Glutamatergic neuron (in vitro differentiated cells): ENCODE results near the gene CHTF18. TPM values are rescaled to one million over a fixed set of nuclear protein-coding genes. Genes with fewer than 3 reads are reported as not detected.

Source experiments
- DNase-seq: peaks from one replicate; pipeline ENCODE4 v3.0.0; 2022
- H3K27ac Mint-ChIP-seq: one replicate; pipeline ENCODE4 v1.8.0; 2020; ENCODE audit warnings: mild to moderate bottlenecking, mixed read lengths, inconsistent platforms; ENCODE audit not compliant: unreplicated experiment
- H3K27me3 Mint-ChIP-seq: one replicate; pipeline ENCODE4 v1.8.0; 2020; ENCODE audit warnings: mild to moderate bottlenecking, moderate library complexity, mixed read lengths, inconsistent platforms; ENCODE audit not compliant: unreplicated experiment
- H3K36me3 Mint-ChIP-seq: one replicate; pipeline ENCODE4 v1.8.0; 2020; ENCODE audit warnings: mild to moderate bottlenecking, mixed read lengths, inconsistent platforms; ENCODE audit not compliant: unreplicated experiment
- H3K4me1 Mint-ChIP-seq: one replicate; pipeline ENCODE4 v1.8.0; 2020; ENCODE audit warnings: mild to moderate bottlenecking, low read depth, mixed read lengths, inconsistent platforms; ENCODE audit not compliant: unreplicated experiment
- H3K4me3 Mint-ChIP-seq: one replicate; pipeline ENCODE4 v1.8.0; 2020; ENCODE audit warnings: mild to moderate bottlenecking, mixed read lengths, inconsistent platforms; ENCODE audit not compliant: unreplicated experiment
- H3K9me3 Mint-ChIP-seq: one replicate; pipeline ENCODE4 v1.8.0; 2020; ENCODE audit warnings: mild to moderate bottlenecking, moderate library complexity, mixed read lengths, inconsistent platforms; ENCODE audit not compliant: unreplicated experiment
- microRNA-seq: library from miRNA; unstranded; fragments of <30 nt; microRNA quantifications from one replicate; pipeline ENCODE4, GENCODE V29; 2020; ENCODE audit not compliant: unreplicated experiment
- total RNA-seq: library from RNA; stranded (reverse); fragmentation: NEBNext Ultra II Directional; extraction: Animal tissue kit (Norgen Biotek cat#: 25700); gene quantifications from one replicate; pipeline ENCODE4 v1.2.1, GENCODE V29; 2021; ENCODE audit not compliant: unreplicated experiment
- TF ChIP-seq, protein P1 (sequence below): fragments of 200-600 bp; sonication (generic); IDR thresholded peaks from one replicate; pipeline ENCODE4 v1.5.0; 2021; ENCODE audit not compliant: partially characterized antibody, unreplicated experiment

CHTF18 gene
- total RNA-seq, 1 donor from 2014 or later: 49.2 TPM

DNA sequence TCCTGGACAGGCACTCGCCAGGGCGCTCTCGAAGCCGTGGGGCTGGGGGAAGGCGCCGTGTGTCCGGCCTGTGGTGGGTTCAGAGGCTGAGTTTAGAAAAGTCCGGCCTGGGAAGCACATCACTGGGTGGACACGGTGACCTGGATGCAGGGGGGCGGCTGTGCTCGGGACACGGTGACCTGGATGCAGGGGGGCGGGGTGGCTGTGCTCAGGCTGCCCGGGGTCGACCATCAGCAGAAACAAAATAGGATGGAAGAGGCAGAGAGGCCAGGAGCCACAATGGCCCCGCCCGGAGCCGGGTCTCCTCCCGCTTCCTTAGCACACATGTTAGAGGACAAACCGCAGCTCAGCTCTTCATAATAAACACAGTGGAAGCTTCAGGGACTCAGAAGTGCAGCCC is 55.4 kb downstream of the CHTF18 start:
- no peak overlapping the region for H3K27ac Mint-ChIP-seq
- DNase-seq: no peak
- H3K27me3 Mint-ChIP-seq: peaks cover 10% of the 10 kb centered on the region
- TF ChIP-seq, protein P1, sequence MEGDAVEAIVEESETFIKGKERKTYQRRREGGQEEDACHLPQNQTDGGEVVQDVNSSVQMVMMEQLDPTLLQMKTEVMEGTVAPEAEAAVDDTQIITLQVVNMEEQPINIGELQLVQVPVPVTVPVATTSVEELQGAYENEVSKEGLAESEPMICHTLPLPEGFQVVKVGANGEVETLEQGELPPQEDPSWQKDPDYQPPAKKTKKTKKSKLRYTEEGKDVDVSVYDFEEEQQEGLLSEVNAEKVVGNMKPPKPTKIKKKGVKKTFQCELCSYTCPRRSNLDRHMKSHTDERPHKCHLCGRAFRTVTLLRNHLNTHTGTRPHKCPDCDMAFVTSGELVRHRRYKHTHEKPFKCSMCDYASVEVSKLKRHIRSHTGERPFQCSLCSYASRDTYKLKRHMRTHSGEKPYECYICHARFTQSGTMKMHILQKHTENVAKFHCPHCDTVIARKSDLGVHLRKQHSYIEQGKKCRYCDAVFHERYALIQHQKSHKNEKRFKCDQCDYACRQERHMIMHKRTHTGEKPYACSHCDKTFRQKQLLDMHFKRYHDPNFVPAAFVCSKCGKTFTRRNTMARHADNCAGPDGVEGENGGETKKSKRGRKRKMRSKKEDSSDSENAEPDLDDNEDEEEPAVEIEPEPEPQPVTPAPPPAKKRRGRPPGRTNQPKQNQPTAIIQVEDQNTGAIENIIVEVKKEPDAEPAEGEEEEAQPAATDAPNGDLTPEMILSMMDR: no peak
- peaks cover 10% of the 10 kb centered on the region for H3K36me3 Mint-ChIP-seq
- no peak overlapping the region for H3K4me3 Mint-ChIP-seq
- peaks cover 14% of the 10 kb centered on the region for H3K9me3 Mint-ChIP-seq
- peaks cover 1% of the 10 kb centered on the region for H3K4me1 Mint-ChIP-seq

DNA sequence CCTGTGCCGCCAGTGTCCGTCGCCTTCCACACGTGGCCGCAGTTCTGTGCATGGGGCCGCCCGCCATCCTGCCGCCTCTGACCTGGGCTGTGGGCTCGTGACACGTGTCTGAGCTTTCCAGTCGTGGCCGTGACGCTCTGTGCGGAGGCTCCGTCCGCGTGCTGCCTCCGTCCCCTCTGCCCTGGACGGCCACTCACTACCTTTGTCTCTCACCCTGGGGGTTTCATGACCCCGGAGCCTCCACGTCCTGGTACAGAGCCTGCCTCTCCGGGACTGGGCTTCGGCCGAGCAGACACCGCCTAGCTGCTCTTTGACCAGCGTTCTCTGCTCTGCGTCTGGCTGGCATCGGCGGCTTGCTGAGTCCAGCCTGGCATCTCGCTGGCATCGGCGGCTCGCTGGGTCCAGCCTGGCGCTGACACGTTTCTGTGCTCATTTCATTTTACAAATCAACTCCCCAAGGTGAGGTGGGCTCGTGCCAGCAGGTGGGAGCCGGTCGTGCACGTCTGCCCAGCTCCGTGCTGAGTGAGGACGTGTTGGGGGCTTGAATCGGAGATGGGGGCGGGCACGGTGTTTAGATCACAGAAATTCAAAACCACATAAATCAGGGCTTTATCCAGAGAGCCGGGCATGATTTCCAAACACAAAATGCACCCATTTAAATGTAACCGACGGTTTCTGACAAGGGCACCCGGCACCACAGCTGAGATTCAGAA is 56.4 kb downstream of the CHTF18 start:
- peaks cover 11% of the 10 kb centered on the region for H3K36me3 Mint-ChIP-seq
- H3K4me1 Mint-ChIP-seq: peaks cover 1% of the 10 kb centered on the region
- no peak for DNase-seq
- TF ChIP-seq, protein P1: no peak
- no peak overlapping the region for H3K4me3 Mint-ChIP-seq
- H3K27ac Mint-ChIP-seq: no peak overlapping the region
- H3K27me3 Mint-ChIP-seq: peaks cover 14% of the 10 kb centered on the region
- peaks cover 16% of the 10 kb centered on the region for H3K9me3 Mint-ChIP-seq

DNA sequence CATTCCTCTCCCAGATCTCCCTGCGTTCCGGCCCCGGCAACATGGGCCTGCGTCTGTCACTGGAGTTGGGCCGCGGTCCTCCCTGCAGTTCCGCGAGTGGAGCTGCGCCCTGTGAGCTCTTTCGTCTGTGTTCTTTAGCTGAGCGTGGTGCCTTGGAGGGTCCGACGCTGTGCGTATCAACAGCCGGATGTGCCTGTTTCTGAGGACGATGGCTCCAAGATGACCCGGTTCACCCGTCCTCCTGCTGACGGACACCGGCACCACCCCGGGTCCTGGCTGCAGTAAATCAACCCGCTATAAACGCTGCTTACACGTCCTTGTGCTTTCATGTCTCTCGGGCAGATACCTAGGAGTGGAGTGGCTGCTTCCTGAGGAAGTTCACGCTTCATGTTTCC is 56.9 kb downstream of the CHTF18 start:
- H3K4me3 Mint-ChIP-seq: no peak overlapping the region
- peaks cover 17% of the 10 kb centered on the region for H3K36me3 Mint-ChIP-seq
- peak overlapping the region; percentile 33 for H3K27ac Mint-ChIP-seq
- TF ChIP-seq, protein P1: no peak
- H3K9me3 Mint-ChIP-seq: peaks cover 22% of the 10 kb centered on the region
- H3K4me1 Mint-ChIP-seq: peaks cover 1% of the 10 kb centered on the region
- H3K27me3 Mint-ChIP-seq: peaks cover 19% of the 10 kb centered on the region
- no peak for DNase-seq

DNA sequence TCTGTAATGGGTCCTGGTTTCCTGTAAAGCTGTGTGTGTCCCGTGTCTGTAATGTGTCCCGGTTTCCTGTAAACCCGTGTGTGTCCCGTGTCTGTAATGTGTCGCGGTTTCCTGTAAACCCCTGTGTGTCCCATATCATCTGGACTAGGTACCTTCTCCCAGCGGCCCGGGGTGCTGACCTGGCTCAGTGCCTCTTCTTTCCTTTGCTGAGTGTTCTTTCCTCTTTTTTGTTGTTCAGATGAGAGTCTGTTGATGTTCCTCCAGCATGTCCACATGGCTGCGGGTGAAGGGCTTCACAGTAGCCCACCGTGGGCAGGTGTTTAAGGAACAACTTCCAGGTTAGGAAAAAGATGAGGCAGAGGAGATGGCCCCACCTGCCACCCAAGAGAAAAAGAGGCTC is 58.7 kb downstream of the CHTF18 start:
- peaks cover 27% of the 10 kb centered on the region for H3K27me3 Mint-ChIP-seq
- H3K4me3 Mint-ChIP-seq: no peak overlapping the region
- TF ChIP-seq, protein P1: no peak
- H3K36me3 Mint-ChIP-seq: peaks cover 24% of the 10 kb centered on the region
- H3K9me3 Mint-ChIP-seq: peaks cover 27% of the 10 kb centered on the region
- peaks cover 1% of the 10 kb centered on the region for H3K4me1 Mint-ChIP-seq
- no peak for DNase-seq
- H3K27ac Mint-ChIP-seq: no peak overlapping the region

Small RNA genes lying within 50 kb of the gene (microRNA-seq; reads per million reads assigned to microRNA genes)
- not detected for gene MIR662

Other genes starting within 250 kb of the CHTF18 start
- not detected for gene PRR35, start 228.2 kb upstream of the CHTF18 start, total RNA-seq
- gene NHLRC4, start 221.6 kb upstream of the CHTF18 start, total RNA-seq: 3.4 TPM
- gene PIGQ, start 218.7 kb upstream of the CHTF18 start, total RNA-seq: 85.0 TPM
- gene RAB40C, start 198.6 kb upstream of the CHTF18 start, total RNA-seq: 48.3 TPM
- gene WFIKKN1, start 157.6 kb upstream of the CHTF18 start, total RNA-seq: 61.9 TPM
- 63.6 TPM for gene METTL26, start 152.3 kb upstream of the CHTF18 start, total RNA-seq
- gene MCRIP2, start 146.8 kb upstream of the CHTF18 start, total RNA-seq: 16.6 TPM
- gene WDR90, start 139.3 kb upstream of the CHTF18 start, total RNA-seq: 24.6 TPM
- 208 TPM for gene RHOT2, start 120.5 kb upstream of the CHTF18 start, total RNA-seq
- gene RHBDL1, start 112.9 kb upstream of the CHTF18 start, total RNA-seq: 8.2 TPM
- gene STUB1, start 108.2 kb upstream of the CHTF18 start, total RNA-seq: 78.3 TPM
- 26.1 TPM for gene JMJD8, start 104.3 kb upstream of the CHTF18 start, total RNA-seq
- gene WDR24, start 98.2 kb upstream of the CHTF18 start, total RNA-seq: 19.9 TPM
- 85.1 TPM for gene FBXL16, start 82.8 kb upstream of the CHTF18 start, total RNA-seq
- 134 TPM for gene METRN, start 73.5 kb upstream of the CHTF18 start, total RNA-seq
- gene ANTKMT, start 67.5 kb upstream of the CHTF18 start, total RNA-seq: 61.1 TPM
- gene CCDC78, start 62.2 kb upstream of the CHTF18 start, total RNA-seq: 18.9 TPM
- gene HAGHL, start 61.5 kb upstream of the CHTF18 start, total RNA-seq: 31.7 TPM
- gene CIAO3, start 47.6 kb upstream of the CHTF18 start, total RNA-seq: 49.5 TPM
- gene MSLN, start 27.9 kb upstream of the CHTF18 start, total RNA-seq: not detected
- gene RPUSD1, start 239 bp upstream of the CHTF18 start, total RNA-seq: 28.5 TPM
- not detected for gene GNG13, start 12.1 kb downstream of the CHTF18 start, total RNA-seq
- 17.4 TPM for gene LMF1, start 182.4 kb downstream of the CHTF18 start, total RNA-seq
- 7.0 TPM for gene SOX8, start 193.2 kb downstream of the CHTF18 start, total RNA-seq